NCI-H2107 treated with DMSO at 0.1 percent for 48 hours (cell line): ENCODE measurements around the gene SCN5A.

Experiments
- DNase-seq: peaks from one replicate; lab custom pipeline; 2025; ENCODE audit not compliant: unreplicated experiment; lab: John Stamatoyannopoulos, UW

Gene SCN5A

DNA sequence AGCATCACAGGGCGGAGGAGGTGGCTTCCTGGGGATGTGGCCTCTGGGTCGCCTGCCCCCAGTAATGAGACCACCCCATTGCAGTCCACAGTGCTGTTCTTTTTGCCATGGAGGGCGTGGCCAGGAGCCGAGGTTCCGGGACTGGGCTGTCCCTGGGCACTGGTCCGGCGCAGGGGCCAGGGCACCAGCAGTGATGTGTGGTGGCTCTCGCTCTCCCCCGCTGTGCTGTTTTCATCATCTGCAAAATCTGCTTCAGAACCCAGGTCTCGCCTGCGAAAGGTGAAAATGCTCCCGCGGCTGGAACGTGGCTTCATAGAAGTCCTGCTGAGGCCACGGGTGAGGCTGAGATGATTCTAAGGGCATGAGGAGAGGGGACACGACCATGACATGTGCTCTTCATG, 45.8 kb downstream of the SCN5A start:
- no peak for DNase-seq

DNA sequence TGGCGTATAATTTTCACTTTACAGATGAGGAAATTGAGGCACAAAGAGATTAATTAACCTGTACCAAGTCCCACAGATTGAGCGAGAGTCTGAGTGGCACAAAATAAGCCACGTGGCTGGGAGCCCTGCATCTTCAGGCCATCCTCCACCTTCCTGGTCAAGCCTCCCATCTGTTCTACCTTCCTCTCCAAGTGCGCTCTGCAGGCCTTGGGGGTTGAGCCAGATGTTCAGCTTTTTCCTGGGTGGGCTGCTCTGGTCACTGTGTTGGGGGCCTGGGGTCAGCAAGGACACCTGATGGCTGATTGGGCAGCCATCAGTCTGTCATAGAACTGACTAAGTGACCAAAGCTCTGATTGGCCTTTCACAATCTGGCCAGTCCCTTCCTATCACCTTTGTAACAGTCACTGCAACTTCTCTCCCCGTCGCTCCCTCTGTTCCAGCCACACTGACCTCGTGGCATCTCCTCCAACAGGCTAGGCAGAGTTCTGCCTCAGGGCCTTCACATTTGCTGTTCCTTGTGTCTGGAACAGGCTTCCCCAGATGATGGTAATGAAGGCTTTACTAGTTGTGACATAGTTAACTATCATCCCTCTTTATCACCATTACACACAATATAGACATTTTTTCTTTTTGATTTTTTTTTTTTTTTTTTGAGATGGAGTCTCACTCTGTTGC, 46.8 kb downstream of the SCN5A start:
- no peak for DNase-seq

DNA sequence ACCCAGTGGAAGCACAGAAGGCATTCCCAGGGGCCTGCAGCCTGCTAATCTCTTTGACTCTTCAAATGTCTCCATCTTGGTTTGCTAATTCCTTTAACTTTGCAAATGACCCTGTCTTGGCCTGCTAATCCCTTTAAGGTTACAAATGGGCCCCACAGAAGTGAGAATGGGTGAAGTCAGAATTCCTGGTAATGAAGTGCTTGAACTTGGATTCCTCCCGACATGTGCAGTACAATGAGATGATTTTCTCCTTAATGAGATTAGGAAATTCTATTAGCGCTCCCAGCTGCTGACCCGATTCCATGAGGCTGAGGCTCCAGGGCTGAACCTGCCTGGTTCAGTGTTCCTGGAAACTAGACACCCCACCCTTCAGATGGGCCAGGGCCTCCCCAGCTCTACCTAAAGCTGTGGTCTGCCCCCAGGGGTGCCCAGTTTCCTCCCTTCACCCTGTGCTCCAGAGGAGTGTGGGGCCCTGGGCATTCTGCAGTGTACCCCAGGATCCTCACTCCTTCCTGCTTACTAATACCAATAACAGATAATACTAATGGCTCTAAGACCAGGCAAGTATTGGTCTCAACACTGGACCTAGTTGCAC, 47.4 kb downstream of the SCN5A start:
- no peak for DNase-seq

DNA sequence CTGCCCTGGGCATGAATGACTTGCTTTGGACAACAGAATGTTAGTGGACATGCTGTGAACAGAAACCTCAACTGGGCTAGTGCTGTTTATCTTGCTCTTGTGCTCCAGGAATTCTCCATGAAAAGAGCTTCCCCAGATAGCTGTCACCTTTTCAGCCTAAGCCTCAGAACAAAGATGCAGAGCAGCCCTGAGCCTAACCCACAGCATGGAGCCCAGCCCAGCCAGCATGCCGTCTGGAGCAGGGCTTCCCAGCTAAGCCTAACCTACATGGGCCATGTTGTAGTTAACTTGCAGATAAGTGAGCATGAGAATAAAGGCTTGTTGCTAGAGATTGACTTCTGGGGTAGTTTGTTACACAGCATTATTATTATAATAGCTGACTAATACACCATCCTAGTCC, 48.9 kb downstream of the SCN5A start:
- DNase-seq = no peak

DNA sequence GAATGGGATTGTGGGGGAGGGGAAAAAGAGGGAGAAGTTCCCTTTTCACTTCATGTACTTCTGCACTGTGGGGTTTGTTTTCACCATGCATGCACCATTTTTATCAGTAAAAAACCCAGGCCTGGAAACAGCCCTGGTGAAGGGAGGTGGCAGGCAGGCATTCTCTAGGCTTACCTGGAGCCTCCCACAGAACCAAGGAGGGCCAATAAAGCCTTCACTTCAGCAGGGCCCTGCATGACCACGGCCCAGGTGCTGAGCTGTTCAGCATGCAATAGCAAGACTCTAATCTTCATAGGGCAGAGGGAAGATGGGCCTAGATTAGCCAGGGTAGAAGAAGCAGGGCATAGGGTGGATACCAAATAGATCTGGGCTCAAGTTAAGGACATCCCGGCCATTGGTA, 49.6 kb downstream of the SCN5A start:
- no peak for DNase-seq

DNA sequence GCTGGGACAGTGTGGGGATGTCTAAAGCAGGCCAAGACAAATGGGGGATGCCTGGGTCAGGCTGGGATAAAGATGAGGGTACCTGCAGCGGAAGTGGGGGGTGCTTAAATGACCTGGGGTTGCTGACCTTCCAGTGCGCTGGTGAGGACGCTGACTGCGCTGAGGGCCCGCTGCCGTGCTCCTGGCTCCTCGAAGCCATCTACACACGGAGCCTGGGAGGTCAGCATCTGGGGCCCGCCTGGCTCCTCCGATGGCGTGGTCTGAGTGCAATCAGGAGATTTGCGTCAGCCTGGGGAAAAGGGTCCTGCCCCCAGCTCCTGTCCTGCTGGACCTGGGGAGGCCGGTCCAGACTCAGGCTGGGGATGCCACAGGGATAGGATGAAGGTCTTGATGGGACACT, 50.7 kb downstream of the SCN5A start:
- no peak for DNase-seq

DNA sequence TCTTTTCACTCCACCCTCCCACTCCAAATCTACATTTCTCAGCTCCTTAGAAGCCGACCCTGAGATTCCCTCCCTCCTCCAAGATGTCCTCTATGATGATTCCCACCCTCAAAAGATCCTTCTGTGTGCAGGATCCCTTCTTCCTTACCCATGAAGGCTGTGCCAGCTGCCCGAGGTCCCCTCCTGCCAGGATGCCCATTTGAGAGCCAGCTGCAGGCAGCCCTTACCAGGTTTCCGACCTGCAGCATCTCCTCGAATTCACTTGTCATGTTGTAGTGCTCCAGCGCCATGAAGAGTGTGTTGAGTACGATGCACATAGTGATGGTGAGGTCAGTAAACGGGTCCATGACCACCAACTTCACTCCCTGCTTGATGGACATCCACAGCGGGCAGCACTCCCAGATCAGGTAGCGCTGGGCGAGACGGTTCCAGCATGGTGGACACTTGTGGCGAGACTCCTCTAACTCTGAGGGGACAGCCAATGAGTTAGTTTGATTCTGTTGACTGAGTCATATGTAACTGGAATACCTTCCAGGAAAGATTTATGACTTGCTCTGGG, 51.9 kb downstream of the SCN5A start:
- no peak for DNase-seq

DNA sequence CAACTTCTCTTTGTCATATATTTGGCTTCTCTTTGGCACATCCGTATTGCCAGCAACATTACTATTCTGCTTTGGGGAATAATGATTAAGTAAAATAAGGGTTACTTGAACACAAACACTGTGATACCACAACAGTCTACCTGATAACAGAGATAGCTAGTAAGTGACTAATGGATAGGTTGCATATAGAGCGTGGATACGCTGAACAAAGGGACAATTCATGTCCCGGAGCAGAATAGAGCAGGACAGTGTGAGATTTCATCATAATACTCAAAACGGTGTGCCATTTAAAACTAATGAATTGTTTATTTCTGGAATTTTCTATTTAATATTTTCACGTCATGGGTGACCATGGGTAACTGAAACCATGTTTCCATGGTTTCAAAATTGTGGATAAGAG, 54.1 kb downstream of the SCN5A start:
- no peak for DNase-seq

DNA sequence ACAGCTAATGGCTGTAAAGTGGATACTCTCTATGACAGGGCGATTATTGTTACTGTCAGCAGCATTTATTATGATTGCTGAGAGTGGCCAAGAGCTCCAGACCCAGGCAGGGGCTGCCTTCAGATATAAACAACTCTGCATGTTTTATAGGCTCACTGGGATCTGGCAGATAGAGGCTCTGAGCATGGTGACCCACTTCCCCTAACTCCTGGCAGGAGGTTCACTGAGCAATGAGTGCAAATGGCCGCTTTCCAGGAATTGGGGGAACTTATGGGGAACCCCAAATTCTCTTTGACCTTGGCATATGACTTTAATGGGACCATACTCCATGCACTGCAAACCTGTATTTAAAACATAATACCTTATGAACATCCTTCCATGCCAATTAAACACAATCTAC, 59.0 kb downstream of the SCN5A start:
- no peak for DNase-seq

DNA sequence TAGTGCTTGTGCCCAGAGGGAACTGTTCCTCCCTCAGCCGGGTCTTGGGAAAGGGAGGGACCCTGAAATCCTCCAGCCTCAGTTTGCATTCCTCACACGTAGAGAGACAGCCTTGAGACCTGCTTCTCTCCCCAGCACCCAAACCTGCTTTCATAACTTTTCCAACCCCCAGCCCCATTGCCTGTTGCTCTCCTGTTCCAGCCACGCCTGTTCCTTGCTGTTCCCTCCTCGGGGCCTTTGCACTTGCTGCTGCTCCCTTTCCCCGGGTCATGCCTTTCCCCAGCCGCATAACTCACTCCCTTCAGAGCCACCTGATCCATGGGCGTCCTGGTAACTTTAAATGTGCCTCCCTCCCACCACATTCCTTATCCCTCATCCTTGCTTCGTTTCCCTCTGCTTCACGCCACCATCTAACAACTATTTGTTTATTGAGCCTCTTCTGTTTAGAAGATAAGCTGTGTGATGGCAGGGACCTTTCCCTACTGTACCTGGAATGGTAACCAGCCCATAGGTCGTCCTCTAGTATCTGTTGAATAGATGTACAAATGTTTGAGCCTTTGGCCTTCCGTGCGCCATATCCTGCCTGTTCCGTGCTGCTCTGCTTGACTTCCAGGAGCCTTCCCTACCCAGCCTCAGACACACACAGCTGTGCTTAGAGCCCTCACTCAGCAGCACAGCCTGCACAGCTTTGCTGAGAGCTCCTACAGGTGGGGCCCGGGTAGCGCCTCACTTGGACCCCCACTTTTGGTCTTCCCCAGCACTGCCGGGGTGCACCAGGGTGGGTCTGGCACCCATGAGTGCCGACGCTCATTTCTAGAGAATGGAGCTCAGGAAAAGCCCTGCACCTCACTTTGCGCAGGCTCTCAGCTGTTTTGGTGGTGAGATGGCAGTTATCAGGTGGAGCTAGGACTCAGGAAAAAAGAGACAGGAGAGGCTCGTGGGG, 60.2 kb downstream of the SCN5A start:
- no peak for DNase-seq

DNA sequence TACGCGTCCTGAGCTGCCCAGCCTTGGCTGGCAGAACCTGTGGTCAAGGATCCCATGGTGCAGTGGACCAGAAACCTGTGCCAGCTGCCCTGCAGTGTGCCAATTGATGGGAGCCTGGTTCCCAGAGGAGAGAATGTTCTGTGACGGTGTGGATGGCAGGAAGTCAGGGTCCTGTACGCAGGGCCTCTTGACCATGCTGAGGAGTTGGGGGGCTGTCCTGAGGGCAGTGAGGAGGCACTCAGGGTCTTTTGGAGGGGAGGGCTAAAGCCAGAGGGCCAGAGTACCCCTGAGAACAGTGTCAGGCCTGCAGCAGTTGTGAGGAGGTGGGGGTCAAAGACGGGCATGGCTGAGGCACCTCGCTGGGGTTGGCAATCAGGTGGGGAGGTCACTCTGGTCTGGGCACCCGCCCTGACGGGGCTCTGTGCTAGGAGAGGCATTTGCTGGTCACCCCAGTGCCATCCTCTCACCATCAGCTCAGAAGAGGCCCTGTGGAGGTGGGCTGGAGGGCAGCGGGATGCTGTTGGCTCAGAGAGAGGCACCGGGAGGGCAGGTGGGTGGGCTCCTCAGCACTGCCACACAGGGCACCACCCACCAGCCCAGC, 61.0 kb downstream of the SCN5A start:
- DNase-seq = no peak

DNA sequence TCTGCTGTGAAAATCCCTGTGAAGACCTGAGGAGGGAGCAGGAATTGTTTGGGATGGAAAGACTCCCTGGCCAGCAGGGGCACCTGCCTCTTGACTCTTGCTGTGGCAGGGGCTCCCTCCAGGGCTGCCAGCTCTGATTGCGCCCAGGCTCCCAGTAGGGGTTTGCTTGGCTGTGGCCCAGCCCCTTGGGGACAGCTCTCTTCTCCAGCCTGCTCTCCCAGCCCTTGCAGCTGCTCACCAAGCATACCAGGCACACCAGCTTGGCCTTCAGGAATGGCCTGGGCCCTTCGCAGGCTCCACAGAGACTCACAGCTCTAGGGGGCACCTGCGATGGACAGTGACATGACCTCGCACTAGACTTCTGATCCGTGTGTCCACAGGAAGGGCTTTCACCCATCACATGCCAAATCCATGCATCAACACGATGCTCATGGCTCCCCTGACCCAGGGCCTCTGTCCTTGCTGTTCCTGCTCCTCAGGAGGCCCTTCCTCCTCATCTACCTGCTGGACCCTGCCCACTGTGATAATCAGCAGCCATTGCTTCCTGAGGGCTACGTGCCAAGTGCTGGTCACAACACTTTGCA, 61.8 kb downstream of the SCN5A start:
- DNase-seq = no peak

DNA sequence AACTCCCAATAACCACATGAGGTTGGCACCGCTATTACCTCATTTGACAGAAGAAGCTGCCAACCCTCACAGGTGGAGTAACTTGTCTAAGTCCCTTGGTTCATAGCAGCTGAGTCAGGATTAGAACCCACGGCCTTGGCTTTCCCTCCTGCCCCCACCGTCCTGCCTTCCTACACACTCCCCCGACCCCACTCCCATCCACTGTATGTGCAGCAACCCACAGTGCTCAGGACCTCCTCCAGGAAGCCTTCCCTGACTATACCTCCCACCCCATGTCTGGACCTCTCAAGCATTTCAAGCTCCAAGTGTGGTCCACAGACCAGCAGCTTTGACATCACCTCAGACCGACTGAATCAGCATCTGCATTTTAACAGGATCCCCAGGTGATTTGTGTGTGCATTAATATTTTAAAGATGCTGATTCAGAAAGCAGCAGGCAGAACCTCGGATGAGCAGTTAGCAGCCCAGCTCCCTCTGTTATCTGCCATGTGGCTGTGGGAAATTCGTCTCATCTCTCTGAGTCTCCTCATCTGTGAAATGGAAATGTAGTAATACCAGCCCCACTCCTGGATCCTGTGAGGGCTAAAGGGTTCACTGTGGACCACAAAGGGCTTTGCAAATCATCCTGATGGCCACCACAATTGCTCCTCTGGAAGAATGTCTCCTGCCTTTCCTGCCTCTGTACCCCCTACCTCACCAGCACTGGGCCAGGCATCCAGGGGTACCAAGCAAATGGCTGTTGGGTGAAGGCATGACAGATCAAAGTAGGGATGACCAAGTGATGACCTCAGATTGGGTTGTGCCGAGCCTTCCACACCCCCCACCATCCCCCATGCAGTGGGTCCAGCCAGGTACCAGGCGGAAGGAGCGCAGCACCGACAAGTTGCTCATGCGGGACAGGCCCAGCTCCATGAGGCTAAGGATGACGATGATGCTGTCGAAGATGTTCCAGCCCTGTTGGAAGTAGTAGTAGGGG, 62.7 kb downstream of the SCN5A start:
- DNase-seq = no peak

DNA sequence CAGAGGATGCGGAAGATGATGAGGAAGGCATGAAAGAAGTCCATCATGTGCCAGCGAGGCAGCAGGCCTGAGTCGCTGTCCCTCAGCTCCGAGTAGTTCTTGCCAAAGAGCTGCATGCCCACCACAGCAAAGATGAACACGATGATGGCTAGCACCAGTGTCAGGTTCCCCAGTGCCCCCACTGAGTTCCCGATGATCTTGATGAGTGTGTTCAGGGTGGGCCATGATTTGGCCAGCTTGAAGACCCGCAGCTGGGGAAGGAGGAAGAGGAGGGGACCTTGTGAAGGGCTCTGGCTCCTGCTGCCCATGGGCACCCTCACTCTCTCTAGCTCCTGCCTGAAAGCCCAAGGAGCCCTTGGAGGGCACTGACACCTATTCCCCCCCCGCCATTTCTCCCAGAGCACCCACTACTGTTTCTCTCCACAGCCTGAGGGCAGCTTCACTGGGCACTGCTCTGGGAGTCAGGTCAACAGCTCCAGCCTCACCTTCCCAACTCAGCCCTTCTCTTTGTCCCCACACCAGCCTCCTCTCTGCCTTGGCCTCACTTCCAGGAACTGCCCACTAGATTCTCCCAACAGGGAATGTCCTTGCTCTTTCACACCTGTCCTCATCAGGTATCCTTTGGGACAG, 63.6 kb downstream of the SCN5A start:
- DNase-seq = no peak

DNA sequence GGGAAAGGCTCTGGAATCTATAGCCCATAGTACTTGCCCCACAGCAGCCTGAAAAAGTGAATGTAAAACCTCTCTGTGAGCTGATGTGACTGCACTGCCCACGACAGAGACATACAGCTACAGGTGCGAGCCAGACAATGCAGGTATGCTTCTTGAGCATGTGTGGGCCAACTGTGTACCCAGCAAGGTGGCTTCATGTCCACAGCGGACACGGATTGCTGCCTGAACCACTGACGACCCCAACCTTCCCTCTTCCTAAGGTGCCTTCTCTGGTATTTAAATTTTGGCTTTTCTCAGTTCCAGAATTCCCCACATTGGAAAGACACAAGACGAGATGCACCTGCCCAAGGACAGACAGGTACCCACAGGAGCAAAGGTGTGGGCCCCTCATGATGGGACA, 65.8 kb downstream of the SCN5A start:
- DNase-seq = no peak

DNA sequence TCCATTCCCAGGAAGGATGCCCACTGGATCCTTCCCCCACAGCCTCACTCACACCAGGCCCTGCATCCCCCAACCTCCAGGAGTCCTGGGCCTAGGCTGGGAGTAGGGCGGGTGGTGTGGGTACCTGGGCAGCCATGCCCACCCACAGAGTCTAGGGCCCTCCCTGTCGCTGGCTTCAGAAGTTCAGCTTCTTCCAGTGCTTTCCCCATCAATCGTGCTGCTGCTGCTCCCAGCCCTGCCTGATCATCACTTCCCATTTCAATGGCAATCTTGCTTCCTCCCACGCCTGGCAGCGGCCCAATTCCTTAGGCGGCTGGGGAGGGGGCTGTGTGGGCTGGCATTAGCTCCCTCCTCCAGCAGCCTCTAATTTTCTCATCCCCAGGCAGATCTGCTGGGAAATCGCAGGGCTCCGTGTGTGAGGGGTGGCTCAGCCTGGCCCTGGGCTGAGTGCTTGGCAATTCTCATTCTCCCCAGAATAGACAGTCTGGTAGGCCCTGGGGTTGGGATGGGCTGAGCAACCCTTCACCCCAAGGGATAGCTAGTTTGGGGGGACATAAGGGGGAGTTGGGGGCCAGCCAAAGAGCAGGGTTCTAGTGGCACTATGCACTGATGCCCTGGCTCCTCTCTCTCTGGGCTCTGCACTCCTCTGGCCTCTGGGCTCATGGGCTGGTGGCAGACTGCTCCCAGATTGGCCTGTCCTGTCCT, 66.4 kb downstream of the SCN5A start:
- no peak for DNase-seq

DNA sequence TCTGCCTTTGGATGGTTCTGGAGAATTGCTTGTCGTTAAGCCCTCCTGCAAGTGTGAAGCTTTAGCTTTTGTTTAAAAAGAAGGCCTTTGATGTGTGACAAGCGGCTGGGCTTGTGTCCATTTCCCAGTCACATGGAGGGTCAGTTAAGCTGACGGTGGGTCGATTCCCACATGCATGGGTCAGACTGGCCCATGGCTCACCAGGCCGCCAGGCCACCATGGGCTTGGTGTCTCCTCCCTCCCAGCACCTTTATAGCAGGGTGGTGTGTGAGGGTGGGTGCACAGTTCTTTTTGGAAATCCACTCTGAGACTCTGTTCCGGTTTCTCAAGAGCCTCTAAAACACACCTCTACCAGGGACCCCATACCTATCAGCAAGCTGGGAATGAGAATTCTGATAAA, 67.2 kb downstream of the SCN5A start:
- no peak for DNase-seq

DNA sequence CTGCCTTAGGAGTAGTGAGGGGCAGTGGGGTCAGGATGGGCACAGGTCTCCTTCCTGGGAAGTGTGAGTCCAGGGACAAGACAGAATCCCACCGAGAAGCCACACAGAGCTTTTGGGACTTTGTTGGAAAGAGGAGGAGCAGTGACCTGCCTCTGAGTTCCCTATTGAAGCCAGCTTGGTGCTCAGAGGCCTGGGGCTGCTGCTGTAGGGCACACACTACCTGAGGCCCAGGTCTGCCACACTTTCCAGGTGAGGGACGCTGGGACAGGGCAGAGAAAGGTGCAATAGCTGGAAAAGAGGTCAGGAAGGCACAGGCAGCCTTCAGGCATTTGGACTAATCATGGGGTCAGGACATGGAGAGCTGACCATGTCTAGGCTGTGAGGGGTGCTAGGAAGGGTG, 67.7 kb downstream of the SCN5A start:
- DNase-seq = no peak
